ENCODE results near the gene FARS2.

GRCh38 chr6:5705252-5705651 lies 443.9 kb downstream of the FARS2 start:
- TF ChIP-seq CTCF (IDR thresholded peaks at IDR 0.05): no peak
- no peak for TF ChIP-seq POLR2AphosphoS5 (IDR thresholded peaks at IDR 0.05)
